Stimulated activated CD4-positive, alpha-beta T cell treated with anti-CD3 and anti-CD28 coated beads, Interleukin-12 subunit alpha, Interleukin-12 subunit beta, amount 100 ng/mL, for 4 hours (primary cell): ENCODE results near the gene SNX10.

Experiments used
- DNase-seq: peaks from one replicate; pipeline ENCODE4 v3.0.0-alpha.2; 2020

The SNX10 gene

DNA sequence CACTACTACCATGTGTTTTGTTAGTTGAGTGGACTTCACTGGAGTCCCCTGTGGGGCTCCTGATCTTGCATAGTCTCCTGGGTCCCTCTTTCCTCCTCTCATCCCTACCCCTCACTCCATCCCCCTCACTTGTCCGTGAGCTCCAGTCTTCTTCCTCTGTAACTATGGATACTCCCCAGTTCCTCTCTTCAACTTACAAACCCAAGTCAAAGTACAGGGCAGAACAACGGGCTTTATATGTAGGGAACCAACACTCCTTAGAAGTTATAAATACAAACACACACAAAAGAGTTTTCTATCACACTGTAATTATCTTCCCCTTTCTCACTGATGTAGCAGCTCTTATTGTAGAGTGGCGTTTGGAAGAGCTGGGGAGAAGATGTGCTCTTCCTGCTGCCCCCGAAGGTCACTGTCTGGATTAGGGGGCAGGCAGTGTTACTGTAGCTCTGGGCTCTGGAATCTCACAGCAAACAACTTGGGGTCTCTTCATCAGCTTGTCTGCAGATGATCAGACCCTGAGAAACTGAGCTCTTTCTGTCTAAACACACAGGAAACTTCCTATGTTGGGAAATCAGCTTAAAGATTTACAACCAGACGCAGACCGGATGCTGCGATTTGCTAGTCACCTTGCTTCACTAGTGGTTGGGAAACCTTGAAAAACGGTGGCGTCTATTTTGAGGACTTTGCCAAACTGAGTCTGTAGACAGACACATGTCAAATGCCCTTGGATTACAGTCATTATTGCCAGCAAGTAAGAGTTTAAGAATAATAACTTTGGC lies 13.6 kb downstream of the SNX10 start:
- DNase-seq, result no peak

DNA sequence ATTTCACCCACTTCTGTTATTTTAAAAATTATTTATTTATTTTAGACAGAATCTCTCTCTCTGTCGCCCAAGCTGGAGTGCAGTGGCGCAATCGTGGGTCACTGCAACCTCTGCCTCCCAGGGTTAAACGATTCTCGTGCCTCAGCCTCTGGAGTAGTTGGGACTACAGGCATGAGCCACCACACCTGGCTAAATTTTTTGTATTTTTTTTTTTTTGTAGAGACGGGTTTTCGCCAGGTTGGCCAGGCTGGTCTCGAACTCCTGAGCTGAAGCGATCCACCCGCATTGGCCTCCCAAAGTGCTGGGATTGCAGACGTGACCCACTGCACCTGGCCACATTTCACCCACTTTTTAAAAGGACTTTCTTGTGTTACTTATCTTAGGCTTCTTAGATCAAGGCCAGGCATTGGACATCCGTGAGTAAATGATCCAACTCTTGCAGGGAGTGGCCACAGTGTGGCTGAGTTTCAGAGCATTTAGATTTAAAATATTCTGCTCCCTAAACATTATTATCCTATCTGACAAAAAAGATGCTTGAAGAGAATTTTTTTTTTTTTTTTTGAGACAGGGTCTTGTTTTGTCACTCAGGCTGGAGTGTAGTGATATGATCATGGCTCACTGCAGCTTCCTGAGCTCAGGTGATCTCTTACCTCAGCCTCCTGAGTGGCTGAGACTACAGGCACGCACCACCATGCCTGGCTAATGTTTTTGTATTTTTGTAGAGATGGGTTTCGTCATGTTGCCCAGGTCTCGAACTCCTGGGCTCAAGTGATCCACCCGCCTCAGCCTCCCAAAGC lies 14.4 kb downstream of the SNX10 start:
- DNase-seq, result no peak

DNA sequence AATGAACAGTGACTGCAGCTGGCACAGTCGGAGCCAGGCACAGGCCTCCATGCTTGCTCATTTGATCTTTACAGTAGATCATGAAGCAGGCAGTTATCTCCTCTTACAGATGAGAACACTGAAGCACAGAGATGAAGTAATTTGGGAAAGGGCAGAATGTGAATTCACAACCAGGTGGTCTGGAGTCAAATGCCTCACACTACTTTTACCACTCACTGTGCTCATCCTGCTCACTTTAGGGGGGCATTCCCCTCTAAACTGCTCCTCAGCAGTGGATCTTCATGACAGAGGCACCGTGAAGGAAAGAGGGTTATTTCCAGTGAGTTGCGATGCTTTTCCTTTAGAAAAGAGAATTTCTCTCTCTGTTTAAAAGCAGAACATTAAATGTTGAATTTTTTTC lies 15.1 kb downstream of the SNX10 start:
- DNase-seq, result no peak

DNA sequence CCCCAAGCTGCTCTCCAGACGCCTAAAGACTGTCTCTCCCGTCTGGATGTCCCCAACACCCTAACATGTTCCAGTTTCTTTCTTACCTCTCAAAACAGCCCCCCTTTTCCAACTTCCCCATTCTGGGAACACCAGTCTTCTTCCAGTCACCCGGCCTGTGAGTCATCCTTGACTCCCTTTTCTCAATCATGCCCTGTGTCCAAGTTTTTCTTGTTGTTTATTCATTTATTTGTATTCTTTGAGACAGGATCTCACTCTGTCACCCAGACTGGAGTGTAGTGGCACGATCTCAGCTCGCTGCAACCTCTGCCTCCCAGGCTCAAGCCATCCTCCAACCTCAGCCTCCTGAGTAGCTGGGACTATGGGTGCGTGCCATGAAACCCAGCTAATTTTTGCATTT lies 15.6 kb downstream of the SNX10 start:
- no peak for DNase-seq

DNA sequence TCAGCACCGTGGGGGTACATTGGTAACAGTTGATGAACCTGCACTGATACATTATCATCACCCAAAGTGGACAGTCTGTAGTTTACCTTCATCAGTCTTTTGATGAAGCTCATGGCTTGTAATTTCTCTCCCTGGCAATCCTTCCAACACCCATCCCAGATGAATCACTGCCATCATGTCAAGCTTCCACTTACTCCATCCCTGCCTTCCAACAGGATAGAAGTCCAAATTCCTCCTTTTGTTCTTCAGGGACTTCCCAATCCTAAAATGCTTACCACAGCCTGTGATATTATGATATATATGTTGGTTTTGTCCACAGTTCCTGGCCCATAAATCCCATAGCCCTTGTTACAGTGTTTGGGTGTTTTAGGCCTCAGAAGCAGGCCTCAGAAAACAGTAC lies 16.1 kb downstream of the SNX10 start:
- DNase-seq, result no peak

DNA sequence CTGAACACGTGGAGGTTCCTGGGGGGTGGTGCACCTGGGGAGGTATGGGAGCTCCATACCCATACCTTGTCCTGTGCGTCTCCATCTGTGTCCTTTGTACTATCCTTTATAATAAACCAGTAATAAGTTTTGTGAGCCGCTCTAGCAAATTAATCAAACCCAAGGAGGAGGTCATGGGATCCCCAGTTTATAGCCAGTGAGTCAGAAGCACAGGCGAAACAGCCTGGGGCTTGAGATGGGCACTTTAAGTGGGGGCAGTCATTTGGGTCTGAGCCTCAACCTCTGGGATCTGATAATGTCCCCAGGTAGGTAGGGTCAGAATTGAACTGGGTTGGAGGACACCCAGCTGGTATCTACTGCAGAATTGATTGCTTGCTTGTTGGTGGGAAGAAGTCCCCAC lies 16.9 kb downstream of the SNX10 start:
- DNase-seq, result no peak

DNA sequence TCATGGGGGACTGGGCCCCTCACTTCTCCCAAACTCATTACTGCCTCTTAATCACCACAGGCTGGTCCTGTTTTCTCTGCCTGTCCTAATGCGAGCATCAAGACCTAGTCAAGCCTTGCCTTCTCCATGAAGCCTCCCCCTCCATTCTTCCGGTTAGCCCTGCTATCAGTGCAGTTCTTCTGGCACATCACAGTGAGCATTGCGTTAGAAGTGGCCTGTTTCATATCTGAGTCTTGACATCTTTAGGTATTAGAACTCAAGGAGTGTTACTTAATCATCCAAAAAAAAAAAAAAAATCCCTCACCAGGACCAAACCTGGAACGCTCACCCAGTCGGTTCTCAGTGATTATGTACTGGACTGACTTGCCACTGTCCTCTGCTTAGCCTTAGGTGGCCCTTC lies 17.4 kb downstream of the SNX10 start:
- no peak for DNase-seq

DNA sequence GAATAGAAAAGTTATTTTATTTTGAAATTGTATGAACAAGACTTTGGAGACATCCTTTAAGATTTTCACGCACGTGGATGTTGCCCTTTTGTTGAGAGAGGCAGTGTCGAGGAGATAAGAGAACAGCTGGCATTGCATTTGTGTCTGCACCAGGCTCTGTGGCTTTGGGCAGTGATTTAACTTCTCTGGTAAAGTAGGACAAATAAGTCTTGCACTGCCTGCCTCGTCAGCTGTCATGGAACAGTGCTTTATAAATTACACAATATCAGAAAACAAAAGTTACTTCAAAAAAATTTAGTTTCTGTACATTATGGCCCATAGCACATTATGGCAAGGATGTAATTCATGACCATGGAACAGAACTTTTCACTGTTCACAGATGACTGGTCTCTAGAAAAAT lies 20.1 kb downstream of the SNX10 start:
- DNase-seq, result no peak

DNA sequence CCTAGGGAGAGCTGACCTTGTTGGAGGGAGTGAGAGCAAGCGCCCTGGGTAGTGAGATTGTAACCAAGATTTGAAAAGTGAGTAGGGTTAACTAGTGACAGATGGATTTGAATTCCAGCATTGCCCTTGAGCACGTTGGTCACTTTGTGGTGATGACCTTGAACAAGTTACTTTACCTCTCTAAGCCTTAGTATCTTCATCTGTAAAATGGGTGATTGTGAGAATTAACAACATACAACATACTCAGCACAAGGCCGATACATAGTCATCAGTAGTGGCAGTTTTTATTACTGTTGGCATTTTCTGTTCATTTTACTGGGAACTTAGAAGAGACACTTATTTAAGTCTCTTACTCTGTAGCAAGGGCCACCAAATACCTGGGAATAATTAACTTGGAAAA lies 25.5 kb downstream of the SNX10 start:
- no peak for DNase-seq

DNA sequence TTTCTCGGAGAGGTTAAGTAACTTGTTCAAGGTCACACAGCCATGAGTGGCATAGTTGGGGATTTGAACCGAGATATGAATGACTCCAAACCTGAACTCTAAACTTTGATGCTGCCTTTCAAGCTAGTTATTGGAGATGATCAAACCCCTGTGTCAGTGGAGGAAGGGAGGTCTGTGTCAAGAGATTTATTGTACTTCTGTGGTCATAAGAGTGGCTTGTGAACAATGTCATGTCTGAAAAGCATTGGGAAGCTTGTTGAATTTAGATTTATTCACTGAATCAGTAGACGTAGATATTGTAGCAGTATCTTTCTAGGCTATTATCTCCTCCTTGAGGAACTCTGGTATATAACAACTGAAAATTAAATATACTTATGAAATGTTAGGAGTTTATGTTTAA lies 27.3 kb downstream of the SNX10 start:
- DNase-seq, result no peak

DNA sequence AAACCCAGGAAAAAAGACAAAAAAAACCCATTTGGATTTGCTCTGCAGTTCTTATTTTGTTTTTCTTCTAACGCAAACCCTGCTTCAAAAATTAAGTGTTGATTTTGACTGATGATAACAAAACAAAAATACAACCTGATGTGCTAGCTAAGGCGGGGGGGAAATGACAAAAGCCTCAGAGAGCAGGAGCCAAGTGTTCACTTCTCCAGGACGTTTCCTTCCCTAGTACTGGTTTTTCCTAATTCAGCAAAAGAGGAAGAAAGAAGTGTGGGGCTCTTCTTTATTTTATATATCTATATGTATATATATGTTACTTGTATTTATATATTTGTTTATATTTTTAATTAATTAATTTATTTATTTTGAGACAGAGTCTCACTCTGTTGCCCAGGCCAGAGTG lies 28.0 kb downstream of the SNX10 start:
- no peak for DNase-seq

DNA sequence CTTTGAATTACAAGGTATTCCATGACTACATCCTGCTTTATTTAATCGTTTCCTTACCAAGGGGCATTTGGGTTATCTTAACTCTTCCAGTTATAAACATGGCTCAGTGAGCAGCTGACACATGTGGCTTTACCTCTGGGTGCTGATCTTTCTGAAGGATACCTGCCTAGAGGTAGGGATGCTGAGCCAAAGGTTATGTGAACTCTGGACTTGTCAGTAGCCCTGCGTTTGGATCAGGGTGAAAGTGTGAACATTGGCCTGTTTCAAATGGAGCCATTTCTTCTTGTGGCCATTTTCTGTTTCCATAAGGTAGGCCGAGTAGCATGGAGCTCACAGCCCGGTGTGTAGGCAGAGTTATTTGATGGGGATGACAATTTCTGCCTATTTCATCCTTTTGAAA lies 29.2 kb downstream of the SNX10 start:
- DNase-seq, result no peak

DNA sequence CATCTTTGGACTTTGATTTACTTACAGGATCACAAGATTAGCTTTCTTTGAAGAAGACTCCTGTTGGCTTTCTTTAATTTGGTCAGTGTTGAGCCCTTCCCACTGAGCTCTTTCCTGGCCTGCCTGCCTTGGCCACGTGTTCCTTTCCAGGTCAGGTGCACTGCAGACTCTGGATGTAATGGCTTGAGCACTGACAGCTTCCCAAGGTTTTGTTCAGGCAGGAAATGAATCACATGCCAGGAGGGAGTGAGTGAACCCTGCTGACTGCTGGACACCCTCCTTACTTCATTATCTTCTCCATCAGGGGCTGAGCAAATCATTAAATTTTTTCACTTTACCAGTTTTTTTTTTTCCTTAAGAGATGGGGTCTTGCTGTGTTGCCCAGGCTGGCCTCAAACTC lies 29.8 kb downstream of the SNX10 start:
- DNase-seq, result no peak

DNA sequence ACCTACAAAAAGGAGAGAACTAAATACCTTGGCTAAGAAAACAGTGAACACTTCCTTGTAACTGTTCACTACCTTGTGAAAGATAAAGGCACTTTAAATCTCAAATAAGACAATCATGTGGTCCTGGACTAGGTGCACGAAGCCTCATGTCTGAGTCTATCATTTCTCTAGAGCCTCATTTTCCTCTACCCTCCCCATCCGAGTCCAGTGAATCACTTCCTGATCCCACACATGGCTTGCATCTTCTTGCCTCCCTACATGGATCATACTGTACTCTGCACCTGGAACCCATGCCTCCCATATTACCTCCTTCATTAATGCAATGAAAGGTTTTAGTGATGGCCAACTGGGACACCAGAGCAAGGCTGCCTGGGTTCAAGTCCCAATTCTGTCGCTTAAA lies 34.5 kb downstream of the SNX10 start:
- no peak for DNase-seq

DNA sequence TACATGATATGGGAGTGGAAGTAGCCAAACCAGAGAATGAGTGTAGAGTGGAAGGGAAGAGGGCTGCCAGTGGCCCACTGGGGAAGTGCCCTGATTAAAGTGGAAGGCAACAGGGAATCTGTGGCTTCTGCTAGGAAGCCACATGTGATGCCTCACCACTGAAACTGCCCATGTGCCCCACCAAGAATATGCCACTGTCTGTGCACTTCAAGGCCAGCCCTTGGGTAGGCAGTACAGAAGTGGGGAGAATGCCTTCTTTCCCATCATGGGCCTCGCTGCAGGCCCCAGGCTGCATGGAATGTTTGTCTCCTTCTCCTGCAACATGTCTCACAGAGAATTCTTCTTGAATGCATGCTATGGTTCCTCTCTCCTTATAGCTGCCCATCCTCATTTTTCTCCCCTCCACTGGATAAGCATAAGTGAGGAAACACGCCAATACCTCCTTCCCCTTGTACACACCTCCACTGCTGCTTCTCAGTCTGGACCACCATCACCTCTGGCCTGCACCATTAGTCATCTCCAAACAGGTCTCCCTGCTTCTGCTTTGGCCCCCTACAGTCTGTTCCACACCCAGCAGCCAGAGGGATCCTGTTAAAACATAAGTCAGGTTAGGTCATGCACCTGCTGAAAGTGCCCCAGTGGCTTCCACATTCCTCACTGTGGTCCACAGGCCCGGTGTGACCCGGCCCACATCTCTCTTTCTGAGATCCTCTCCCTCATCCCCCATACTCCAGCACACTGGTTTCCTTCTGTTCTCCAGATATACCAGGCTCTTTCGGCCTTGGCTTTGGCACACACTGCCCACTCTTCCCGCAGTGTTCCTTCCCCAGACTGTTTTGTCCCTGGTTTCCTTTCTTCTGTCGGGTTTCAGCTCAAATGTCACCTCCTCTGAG lies 37.1 kb downstream of the SNX10 start:
- DNase-seq, result no peak

DNA sequence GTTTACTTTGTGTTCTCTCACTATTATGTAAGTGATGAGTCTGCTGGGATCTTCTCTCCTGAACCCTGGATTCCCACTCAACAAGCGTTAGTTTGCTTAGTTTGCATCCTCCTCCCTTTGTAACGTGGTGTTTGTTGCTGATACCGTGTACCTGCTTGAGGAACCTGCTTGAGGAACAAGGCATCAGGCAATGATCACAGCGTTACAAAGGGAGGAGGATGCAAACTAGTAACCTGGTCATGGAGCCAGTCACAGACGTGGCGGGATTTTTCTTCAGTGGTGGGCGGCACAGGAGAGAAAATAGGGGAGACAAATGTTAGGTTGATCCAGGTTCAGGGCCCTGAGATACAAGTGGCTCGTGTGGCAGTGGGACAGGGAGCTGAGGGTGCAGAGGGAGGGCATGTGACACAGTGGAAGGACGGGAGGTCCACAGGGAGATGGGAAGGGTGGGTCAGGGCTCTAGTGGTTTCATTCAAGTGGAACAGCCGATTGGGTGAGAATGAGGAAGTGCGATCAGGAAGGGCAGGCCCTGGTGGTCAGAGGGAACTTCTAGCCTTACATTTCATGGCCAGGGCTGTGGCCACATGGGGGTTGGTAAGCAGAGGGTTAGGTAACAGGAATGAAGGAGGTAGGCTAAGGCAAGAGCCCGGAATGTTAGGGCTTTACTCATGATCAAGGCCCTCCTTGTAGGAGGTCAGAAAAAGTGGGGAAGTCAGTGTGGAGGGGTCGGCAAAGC lies 38.0 kb downstream of the SNX10 start:
- DNase-seq, result no peak

DNA sequence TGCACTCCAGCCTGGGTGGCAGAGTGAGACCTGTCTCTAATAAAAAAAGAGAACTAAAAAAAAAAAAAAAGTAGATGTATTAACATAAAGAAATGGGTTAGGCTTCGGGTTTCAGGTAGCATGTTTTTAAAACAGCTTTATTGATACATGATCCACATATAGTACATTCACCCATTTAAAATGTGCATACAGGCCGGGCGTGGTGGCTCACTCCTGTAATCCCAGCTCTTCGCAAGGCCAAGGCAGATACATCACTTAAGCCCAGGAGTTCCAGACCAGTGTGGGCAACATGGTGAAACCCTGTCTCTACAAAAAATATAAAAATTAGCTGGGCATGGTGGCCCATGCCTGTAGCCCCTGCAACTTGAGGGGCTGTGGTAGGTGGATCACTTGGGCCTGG lies 39.5 kb downstream of the SNX10 start:
- no peak for DNase-seq

DNA sequence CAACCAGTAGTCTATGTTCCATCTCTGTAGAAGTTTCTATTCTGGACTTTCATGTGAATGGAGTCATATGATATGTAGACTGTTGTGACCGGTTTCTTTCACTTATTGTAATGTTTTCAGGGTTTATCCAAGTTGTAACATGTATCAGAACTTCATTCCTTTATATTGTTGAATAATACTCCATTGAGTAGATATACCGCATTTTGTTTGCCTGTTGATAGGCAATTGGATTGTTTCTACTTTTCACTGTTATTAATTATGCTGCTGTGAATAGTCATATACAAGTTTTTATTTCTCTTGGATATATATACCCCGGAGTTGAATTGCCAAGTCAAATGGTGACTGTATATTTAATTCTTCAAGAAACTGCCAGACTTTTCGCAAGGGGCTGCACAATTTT lies 40.1 kb downstream of the SNX10 start:
- DNase-seq, result no peak

DNA sequence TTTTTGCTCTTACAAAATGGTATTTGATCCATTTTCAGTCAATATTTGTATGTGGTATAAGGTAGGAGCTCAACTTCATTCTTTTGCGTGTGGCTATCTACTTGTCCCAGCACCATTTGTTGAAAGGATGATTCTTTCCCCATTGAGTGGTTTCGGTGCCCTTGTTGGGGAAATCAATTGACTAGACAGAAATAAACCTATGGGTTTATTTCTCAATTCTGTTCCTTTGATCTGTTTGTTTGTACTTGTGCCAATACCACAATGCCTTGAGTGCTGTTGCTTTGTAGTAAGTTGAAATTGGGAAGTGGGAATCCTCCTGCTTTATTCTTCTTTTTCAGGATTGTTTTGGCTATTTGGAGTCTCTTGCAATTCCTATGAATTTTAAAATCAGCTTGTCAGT lies 41.0 kb downstream of the SNX10 start:
- no peak for DNase-seq

DNA sequence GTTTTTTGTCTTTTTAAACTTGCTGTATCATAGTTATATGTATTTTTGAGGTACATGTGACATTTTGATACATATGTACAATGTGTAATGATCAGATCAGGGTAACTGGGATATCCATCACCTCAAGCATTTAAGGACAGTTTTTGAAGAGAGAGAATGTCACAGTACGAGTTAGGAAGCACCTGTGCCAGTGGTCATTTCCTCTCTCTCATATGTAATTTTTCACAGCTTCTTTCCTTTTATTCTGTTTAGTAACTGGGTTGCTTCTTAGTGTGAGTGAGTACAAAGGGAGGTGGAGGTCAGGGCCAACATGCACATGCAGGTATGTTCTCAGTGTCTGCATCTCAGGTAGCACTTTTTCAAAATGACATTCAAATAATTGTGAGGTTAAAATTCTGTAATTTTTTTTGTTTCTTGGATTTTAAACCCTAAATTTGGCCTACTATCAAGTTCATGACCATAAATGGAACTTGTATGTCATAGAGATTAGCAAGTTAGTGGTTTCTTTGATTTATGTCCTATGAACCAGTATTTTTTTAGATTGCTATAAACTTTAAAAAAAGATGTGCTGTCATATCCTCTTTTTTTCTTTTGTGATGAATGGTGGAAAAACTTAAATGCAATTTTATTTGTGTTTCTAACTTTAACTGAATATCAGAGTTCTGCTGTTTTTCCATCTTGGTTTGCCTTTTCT lies 42.7 kb downstream of the SNX10 start:
- DNase-seq, result no peak

DNA sequence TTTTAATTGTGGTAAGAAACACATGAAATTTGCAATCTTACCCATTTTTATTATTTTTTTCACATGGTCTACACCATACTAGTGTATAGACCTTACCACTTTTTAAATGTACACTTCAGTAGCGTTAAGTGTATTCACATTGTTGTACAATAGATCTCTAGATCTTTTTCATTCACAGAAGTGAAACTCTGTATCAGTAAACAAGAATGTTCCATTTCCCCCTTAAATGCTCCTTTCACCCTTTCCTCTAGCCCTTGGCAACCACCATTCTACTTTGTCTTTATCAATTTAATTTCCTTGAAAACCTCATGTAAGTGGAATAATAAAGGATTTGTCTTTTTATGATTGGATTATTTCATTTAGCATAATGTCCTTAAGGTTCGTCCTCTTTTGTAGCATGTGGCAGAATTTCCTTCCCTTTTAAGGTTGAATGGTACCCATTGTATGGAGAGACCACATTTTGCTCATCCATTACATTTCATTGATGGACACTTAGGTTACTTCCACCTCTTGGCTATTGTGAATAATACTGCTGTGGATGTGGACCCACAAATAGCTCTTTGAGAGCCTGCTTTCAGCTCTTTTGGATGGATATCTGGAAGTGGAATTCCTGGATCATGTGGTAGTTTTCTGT lies 45.7 kb downstream of the SNX10 start:
- no peak for DNase-seq
